ENCODE data around the gene RACGAP1.

RACGAP1 gene

GRCh38 chr12:50025187-50026059, at the start of gene RACGAP1:
RACGAP1 (minus strand) TSS chr12:50025494; CDS start chr12:50016715, 8,779 bp downstream.
- H3K4me3 ChIP-seq (ENCODE audit: low read length), result peak within 1 kb of the TSS; percentile 92
- no peak for TF ChIP-seq ZNF274 (IDR thresholded peaks at IDR 0.05; ENCODE audit: low read depth, low read length)

GRCh38 chr12:50073712-50074111, 48.4 kb upstream of the RACGAP1 start:
- H3K4me3 ChIP-seq (ENCODE audit: low read length), result no peak overlapping the region
- TF ChIP-seq ZNF274 (IDR thresholded peaks at IDR 0.05; ENCODE audit: low read depth, low read length), result no peak

GRCh38 chr12:50073206-50073605, 47.9 kb upstream of the RACGAP1 start:
- no peak for TF ChIP-seq ZNF274 (IDR thresholded peaks at IDR 0.05; ENCODE audit: low read depth, low read length)
- H3K4me3 ChIP-seq (ENCODE audit: low read length), result no peak overlapping the region

- no peak for TF ChIP-seq ZNF274 (IDR thresholded peaks at IDR 0.05; ENCODE audit: low read depth, low read length)
- no peak overlapping the region for H3K4me3 ChIP-seq (ENCODE audit: low read length)
These were observed 47.1 kb upstream of the RACGAP1 start for GRCh38 chr12:50072198-50072907.

GRCh38 chr12:50070314-50071060, 45.2 kb upstream of the RACGAP1 start:
- no peak overlapping the region for H3K4me3 ChIP-seq (ENCODE audit: low read length)
- no peak for TF ChIP-seq ZNF274 (IDR thresholded peaks at IDR 0.05; ENCODE audit: low read depth, low read length)

- H3K4me3 ChIP-seq (ENCODE audit: low read length), result no peak overlapping the region
- no peak for TF ChIP-seq ZNF274 (IDR thresholded peaks at IDR 0.05; ENCODE audit: low read depth, low read length)
These were observed 44.2 kb upstream of the RACGAP1 start for GRCh38 chr12:50069539-50069938.

GRCh38 chr12:50069069-50069468, 43.8 kb upstream of the RACGAP1 start:
- TF ChIP-seq ZNF274 (IDR thresholded peaks at IDR 0.05; ENCODE audit: low read depth, low read length), result no peak
- no peak overlapping the region for H3K4me3 ChIP-seq (ENCODE audit: low read length)

- H3K4me3 ChIP-seq (ENCODE audit: low read length), result no peak overlapping the region
- no peak for TF ChIP-seq ZNF274 (IDR thresholded peaks at IDR 0.05; ENCODE audit: low read depth, low read length)
These were observed 41.1 kb upstream of the RACGAP1 start for GRCh38 chr12:50066402-50066801.

- no peak for TF ChIP-seq ZNF274 (IDR thresholded peaks at IDR 0.05; ENCODE audit: low read depth, low read length)
- no peak overlapping the region for H3K4me3 ChIP-seq (ENCODE audit: low read length)
These were observed 40.5 kb upstream of the RACGAP1 start for GRCh38 chr12:50065726-50066310.

GRCh38 chr12:50062728-50063460, 37.6 kb upstream of the RACGAP1 start:
- TF ChIP-seq ZNF274 (IDR thresholded peaks at IDR 0.05; ENCODE audit: low read depth, low read length), result no peak
- no peak overlapping the region for H3K4me3 ChIP-seq (ENCODE audit: low read length)

GRCh38 chr12:50061946-50062686, 36.8 kb upstream of the RACGAP1 start:
- H3K4me3 ChIP-seq (ENCODE audit: low read length), result no peak overlapping the region
- no peak for TF ChIP-seq ZNF274 (IDR thresholded peaks at IDR 0.05; ENCODE audit: low read depth, low read length)

- TF ChIP-seq ZNF274 (IDR thresholded peaks at IDR 0.05; ENCODE audit: low read depth, low read length), result no peak
- no peak overlapping the region for H3K4me3 ChIP-seq (ENCODE audit: low read length)
These were observed 35.9 kb upstream of the RACGAP1 start for GRCh38 chr12:50061171-50061570.

- H3K4me3 ChIP-seq (ENCODE audit: low read length), result no peak overlapping the region
- TF ChIP-seq ZNF274 (IDR thresholded peaks at IDR 0.05; ENCODE audit: low read depth, low read length), result no peak
These were observed 34.8 kb upstream of the RACGAP1 start for GRCh38 chr12:50060120-50060468.

Data from GM08714 (cell line).